GM13977 (cell line): ENCODE results near the gene SUPT3H.

Experiments used
- DNase-seq: peaks from one replicate; pipeline ENCODE4 v3.0.0; 2012; ENCODE audit warnings: low spot score
- CTCF ChIP-seq: IDR thresholded peaks from 2 replicates; pipeline ENCODE4 v1.5.1; 2012; ENCODE audit warnings: mild to moderate bottlenecking, control low read depth; ENCODE audit not compliant: insufficient read depth; ENCODE audit errors: extremely low read depth, missing control alignments
- in situ Hi-C: fragments of 300-500 bp; cut with MboI; formaldehyde crosslinking; loops from one replicate; pipeline ENCODE4 v1.12.0; 2022; ENCODE audit warnings: low sequenced_read_pairs, low pct_unique_long_range_greater_than_20kb, mixed read lengths, inconsistent platforms; ENCODE audit not compliant: unreplicated experiment

The SUPT3H gene

GRCh38 chr6:44957156-44957555 is 420.6 kb downstream of the SUPT3H start:
- no peak for DNase-seq
- in situ Hi-C loops: no loop called here
- no peak for TF ChIP-seq CTCF

DNA sequence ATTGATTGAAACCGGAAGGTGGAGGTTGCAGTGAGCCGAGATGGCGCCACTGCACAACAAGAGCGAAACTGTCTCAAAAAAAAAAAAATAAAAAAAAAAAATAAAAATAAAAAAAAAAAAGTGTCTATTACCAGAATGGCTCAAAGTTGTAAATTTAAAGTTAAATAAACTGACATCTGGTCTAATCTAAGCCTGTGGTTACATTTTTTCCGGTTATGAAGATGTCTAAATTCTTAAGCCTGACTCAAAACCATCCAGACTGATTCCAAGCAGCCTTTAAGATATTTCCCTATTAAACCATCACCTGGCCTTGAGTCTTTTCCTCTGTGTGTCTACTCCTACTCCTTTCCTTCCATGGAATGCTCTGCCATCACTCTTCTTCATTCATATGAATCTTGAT is 421.3 kb downstream of the SUPT3H start:
- in situ Hi-C loops: no loop called here
- no peak for DNase-seq
- no peak for TF ChIP-seq CTCF

GRCh38 chr6:44955145-44955544 is 422.6 kb downstream of the SUPT3H start:
- no peak for DNase-seq
- in situ Hi-C loops: no loop called here
- TF ChIP-seq CTCF: no peak

DNA sequence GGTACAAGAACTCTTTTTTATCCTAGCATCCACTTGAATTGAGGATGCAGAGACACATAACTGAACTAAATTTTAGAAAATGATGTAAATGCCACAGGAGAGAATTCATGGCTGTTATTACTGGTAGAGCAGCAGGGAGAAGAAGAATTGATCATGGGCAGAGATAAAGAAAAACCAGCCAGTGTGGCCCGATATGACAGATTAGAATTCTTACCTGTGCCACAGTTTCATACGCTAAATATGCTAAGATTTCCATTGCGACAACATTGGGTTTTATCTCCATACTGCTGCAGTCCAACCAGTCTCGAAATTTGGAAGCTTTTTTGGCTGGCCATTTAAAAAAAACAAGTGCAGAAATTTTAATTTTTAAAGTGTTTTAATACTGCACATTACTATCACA is 423.5 kb downstream of the SUPT3H start:
- no peak for DNase-seq
- in situ Hi-C loops: no loop called here
- TF ChIP-seq CTCF: no peak

- in situ Hi-C loops: no loop called here
- TF ChIP-seq CTCF: no peak
- no peak for DNase-seq
These were observed 426.4 kb downstream of the SUPT3H start for GRCh38 chr6:44951253-44951747.

DNA sequence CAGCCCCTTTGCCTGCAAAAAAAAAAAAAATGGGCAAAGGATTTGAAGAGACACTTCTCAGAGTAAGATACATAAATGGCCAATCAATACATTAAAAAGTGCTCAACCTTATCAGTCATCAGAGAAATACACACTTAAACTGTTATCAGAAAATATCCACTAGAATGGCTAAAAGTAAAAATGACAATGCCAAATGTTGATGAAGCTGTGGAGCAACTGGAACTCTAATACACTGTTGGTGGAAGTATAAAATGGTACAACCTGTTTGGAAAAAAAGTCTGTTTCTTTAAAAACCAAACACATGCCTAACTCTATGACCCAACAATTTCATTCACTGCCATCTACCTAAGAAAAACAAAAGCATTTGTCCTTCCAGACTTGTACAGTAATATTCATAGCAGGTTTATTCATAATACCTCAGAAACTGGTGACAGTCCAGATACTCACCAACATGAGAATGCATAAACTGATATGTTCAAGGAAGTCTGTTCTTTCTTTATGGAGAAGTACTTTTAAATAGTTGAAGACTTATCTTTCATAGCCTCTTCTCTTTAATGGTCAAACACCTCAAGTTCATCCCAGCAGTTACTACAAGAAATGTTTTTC is 428.0 kb downstream of the SUPT3H start:
- TF ChIP-seq CTCF: no peak
- DNase-seq: no peak
- in situ Hi-C loops: no loop called here

DNA sequence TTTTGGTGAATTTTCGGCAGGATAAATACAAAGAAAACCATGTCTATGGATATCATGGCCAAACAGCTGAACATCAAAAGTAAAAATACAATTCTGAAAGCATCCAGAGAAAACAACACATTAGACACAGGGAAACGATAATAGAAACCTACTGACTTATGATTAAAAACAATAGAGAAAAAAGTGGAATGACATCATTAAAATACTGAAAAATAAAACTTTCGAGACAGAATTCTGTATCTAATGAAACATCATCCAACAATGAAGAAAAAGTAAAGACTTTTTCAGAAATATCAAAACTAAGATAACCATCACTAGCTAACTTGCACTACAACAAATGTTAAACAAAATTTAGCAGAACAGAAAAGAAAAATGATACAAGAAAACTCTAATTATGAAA is 434.2 kb downstream of the SUPT3H start:
- in situ Hi-C loops: no loop called here
- no peak for TF ChIP-seq CTCF
- no peak for DNase-seq
